PC-3 (cell line): ENCODE data around the gene GAB2. TPM values are rescaled to one million over a fixed set of nuclear protein-coding genes. Genes with fewer than 3 reads are reported as not detected.
A peak's percentile ranks its signal among the peaks of the same experiment; 100 is the strongest.

Experiments used
- ATAC-seq: fragments of 200-7000 bp; cut with Tn5 transposase; 2 replicates; pipeline ENCODE4 v1.9.1; 2020; ENCODE audit warnings: mild to moderate bottlenecking, moderate library complexity
- BruUV-seq: library from RNA; stranded (reverse); fragments of 400-500 nt; replicated peaks from 2 replicates; lab custom pipeline; 2021; lab: Mats Ljungman, UMichigan
- CTCF ChIA-PET: fragments of 300-600 bp; sonication (Branson Sonifier 250); formaldehyde crosslinking; loops from one replicate; lab custom pipeline; 2022; ENCODE audit warnings: antibody characterized with exemption; lab: Charles Lee
- POLR2A ChIA-PET: fragments of 300-600 bp; sonication (Branson Sonifier 250); formaldehyde crosslinking; loops from one replicate; lab custom pipeline; 2022; ENCODE audit warnings: antibody characterized with exemption; ENCODE audit not compliant: unreplicated experiment; lab: Charles Lee
- DNase-seq: peaks from one replicate; pipeline ENCODE4 v3.0.0-alpha.2; 2015
- H2AFZ ChIP-seq: fragments of 300-600 bp; sonication (generic); 2 replicates; pipeline ENCODE4 v1.6.0; 2016; ENCODE audit warnings: antibody characterized with exemption, low read length
- H3F3A ChIP-seq: fragments of 300-600 bp; sonication (generic); one replicate; pipeline ENCODE4 v1.6.0; 2017; ENCODE audit warnings: antibody characterized with exemption, low read length, control low read depth, mild to moderate bottlenecking; ENCODE audit not compliant: unreplicated experiment
- H3K27ac ChIP-seq: fragments of 300-600 bp; sonication (generic); 2 replicates; pipeline ENCODE4 v1.5.1; 2016; ENCODE audit warnings: mild to moderate bottlenecking, low read length
- H3K27me3 ChIP-seq: fragments of 300-600 bp; sonication (generic); 2 replicates; pipeline ENCODE4 v1.6.1; 2016; ENCODE audit warnings: low read length, mixed read lengths
- H3K36me3 ChIP-seq: fragments of 300-600 bp; sonication (generic); 2 replicates; pipeline ENCODE4 v1.6.1; 2016; ENCODE audit warnings: low read depth, mixed run types, low read length, mixed read lengths
- H3K4me1 ChIP-seq: fragments of 300-600 bp; sonication (generic); 2 replicates; pipeline ENCODE4 v1.5.1; 2016; ENCODE audit warnings: low read length; ENCODE audit not compliant: insufficient read depth
- H3K4me2 ChIP-seq: fragments of 300-600 bp; sonication (generic); 2 replicates; pipeline ENCODE4 v1.6.0; 2016; ENCODE audit warnings: low read length
- H3K4me3 ChIP-seq: fragments of 300-600 bp; sonication (generic); 2 replicates; pipeline ENCODE4 v1.5.1; 2016; ENCODE audit warnings: mild to moderate bottlenecking, low read length, mixed read lengths
- H3K79me2 ChIP-seq: fragments of 300-600 bp; sonication (generic); 2 replicates; pipeline ENCODE4 v1.6.1; 2017; ENCODE audit warnings: low read length, mixed read lengths
- H3K9ac ChIP-seq: fragments of 300-600 bp; sonication (generic); 2 replicates; pipeline ENCODE4 v1.6.0; 2016; ENCODE audit warnings: mild to moderate bottlenecking, low read length
- H3K9me2 ChIP-seq: fragments of 300-600 bp; sonication (generic); replicated peaks from 2 replicates; pipeline ENCODE4 v1.6.1; 2016; ENCODE audit warnings: mixed run types, low read length, mixed read lengths
- H3K9me3 ChIP-seq: fragments of 300-600 bp; sonication (generic); 2 replicates; pipeline ENCODE4 v1.6.1; 2016; ENCODE audit warnings: low read length, mixed read lengths
- H4K20me1 ChIP-seq: fragments of 300-600 bp; sonication (generic); 2 replicates; pipeline ENCODE4 v1.6.1; 2016; ENCODE audit warnings: low read length, mixed read lengths
- EZH2 ChIP-seq: fragments of 300-600 bp; sonication (generic); IDR thresholded peaks from one replicate; pipeline ENCODE4 v1.6.1; 2017; ENCODE audit warnings: antibody characterized with exemption, mild to moderate bottlenecking, low read length; ENCODE audit not compliant: unreplicated experiment
- EZH2phosphoT487 ChIP-seq: fragments of 300-600 bp; sonication (generic); IDR thresholded peaks from 2 replicates; pipeline ENCODE4 v1.6.1; 2018; ENCODE audit warnings: mild to moderate bottlenecking, antibody characterized with exemption, low read length, borderline replicate concordance
- intact Hi-C: fragments of 100-400 bp; cut with micrococcal nuclease; formaldehyde crosslinking; loops from 2 replicates; pipeline ENCODE4 v1.9.0; 2023
- total RNA-seq: library from RNA; depleted of rRNA; stranded (reverse); fragments of >200 nt; gene quantifications from 2 replicates; pipeline ENCODE4 v1.2.3, GENCODE V29; 2014
- TF ChIP-seq, protein P1 (sequence below): fragments of 300-600 bp; sonication (generic); conservative IDR thresholded peaks from 2 replicates; pipeline ENCODE4 v1.5.1; 2017; ENCODE audit warnings: antibody characterized with exemption, low read depth, mild to moderate bottlenecking, low read length

Gene GAB2
- total RNA-seq, 1 experiment from 2014 or later, result 7.1 TPM

DNA sequence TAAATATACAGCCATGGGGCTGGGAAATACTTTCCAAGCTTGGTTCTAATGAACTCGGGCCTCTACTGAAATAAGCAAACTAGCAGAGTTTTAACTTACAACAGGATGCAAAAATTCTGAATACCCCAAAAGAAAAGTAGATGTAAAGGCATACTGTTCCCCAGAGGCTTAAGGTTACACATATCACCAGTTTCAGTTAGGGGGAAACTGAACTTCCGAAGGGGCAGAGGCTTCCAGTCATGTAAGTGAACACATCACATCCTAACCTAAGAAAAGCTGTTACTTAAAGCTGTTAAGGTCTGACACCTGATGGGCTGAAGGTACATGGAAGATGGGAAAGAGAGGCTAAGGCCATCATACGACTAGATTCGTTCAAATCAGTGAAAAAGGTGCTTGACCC is 2.3 kb downstream of the GAB2 start:
- peaks cover 43% of the 10 kb centered on the region for H3K79me2 ChIP-seq
- peaks cover 33% of the 10 kb centered on the region for H3K4me1 ChIP-seq
- TF ChIP-seq EZH2 (no peak), EZH2phosphoT487 (no peak)
- TF ChIP-seq, protein P1, sequence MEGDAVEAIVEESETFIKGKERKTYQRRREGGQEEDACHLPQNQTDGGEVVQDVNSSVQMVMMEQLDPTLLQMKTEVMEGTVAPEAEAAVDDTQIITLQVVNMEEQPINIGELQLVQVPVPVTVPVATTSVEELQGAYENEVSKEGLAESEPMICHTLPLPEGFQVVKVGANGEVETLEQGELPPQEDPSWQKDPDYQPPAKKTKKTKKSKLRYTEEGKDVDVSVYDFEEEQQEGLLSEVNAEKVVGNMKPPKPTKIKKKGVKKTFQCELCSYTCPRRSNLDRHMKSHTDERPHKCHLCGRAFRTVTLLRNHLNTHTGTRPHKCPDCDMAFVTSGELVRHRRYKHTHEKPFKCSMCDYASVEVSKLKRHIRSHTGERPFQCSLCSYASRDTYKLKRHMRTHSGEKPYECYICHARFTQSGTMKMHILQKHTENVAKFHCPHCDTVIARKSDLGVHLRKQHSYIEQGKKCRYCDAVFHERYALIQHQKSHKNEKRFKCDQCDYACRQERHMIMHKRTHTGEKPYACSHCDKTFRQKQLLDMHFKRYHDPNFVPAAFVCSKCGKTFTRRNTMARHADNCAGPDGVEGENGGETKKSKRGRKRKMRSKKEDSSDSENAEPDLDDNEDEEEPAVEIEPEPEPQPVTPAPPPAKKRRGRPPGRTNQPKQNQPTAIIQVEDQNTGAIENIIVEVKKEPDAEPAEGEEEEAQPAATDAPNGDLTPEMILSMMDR, result no peak
- CTCF ChIA-PET, result interaction anchor here (1.0 to 2.5 kb wide), 2 partner anchors 149 to 187 kb away, joined by 7 to 11 read pairs; no protein-coding TSS in a partner anchor
- no peak overlapping the region for H3K4me3 ChIP-seq
- no peaks in the 10 kb centered on the region for H4K20me1 ChIP-seq
- DNase-seq (no peak), ATAC-seq (no peak)
- no peak overlapping the region for H3K27ac ChIP-seq
- intact Hi-C loops, result loop anchor here (2.0 kb wide), 1 partner anchor 267 kb away; no protein-coding TSS in a partner anchor
- no peak overlapping the region for H3K4me2 ChIP-seq
- no peaks in the 10 kb centered on the region for H3F3A ChIP-seq
- no peaks in the 10 kb centered on the region for H3K27me3 ChIP-seq
- no TSS peak for BruUV-seq
- POLR2A ChIA-PET, result no interaction called here
- no peaks in the 10 kb centered on the region for H3K9me3 ChIP-seq
- H2AFZ ChIP-seq, result no peak overlapping the region
- H3K9ac ChIP-seq, result no peak overlapping the region
- H3K36me3 ChIP-seq, result no peaks in the 10 kb centered on the region
- H3K9me2 ChIP-seq, result no peaks in the 10 kb centered on the region

DNA sequence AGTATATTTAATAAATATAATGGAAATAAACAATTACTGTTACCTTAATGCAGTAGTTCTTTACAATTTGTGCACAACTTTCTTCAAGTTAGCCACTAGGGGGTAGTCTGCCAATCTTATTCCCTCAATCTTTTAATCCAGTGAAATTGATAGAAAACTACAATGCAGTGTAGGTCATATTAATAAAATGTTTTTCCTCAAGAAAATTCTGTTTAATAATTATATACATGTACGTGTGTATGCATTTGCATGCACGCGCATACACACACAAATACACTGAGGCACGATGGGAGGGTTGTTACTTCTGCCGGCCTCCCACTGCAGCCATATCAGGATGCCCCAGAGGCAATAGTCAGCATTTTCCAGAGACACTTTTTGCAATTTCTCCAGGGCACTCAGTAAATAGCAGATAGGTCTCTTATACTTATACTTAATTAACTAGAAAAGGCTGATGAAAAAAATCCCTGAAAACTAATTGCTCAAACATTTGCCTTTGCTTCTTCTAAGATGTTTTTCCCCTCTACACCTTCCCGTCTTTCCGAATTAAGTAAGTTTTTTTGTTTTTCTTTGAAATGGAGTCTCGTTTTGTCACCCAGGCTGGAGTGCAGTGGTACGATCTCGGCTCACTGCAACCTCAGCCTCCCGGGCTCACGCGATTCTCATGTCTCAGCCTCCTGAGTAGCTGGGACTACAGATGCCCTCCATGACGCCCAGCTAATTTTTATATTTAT is 3.1 kb downstream of the GAB2 start:
- H3K27me3 ChIP-seq, result no peaks in the 10 kb centered on the region
- no TSS peak for BruUV-seq
- H3K36me3 ChIP-seq, result no peaks in the 10 kb centered on the region
- ChIA-PET CTCF (interaction anchor here (2.5 kb wide), 1 partner anchor 150 kb away, joined by 11 read pairs; no protein-coding TSS in a partner anchor), POLR2A (no interaction called here)
- H3K4me2 ChIP-seq, result no peak overlapping the region
- no peaks in the 10 kb centered on the region for H3K9me2 ChIP-seq
- intact Hi-C loops, result loop anchor here (2.0 kb wide), 1 partner anchor 266 kb away; no protein-coding TSS in a partner anchor
- no peak overlapping the region for H3K9ac ChIP-seq
- H3K9me3 ChIP-seq, result no peaks in the 10 kb centered on the region
- peaks cover 43% of the 10 kb centered on the region for H3K79me2 ChIP-seq
- H3F3A ChIP-seq, result no peaks in the 10 kb centered on the region
- H2AFZ ChIP-seq, result no peak overlapping the region
- H3K27ac ChIP-seq, result no peak overlapping the region
- peaks cover 25% of the 10 kb centered on the region for H3K4me1 ChIP-seq
- H3K4me3 ChIP-seq, result no peak overlapping the region
- DNase-seq (peak; percentile 64), ATAC-seq (no peak)
- H4K20me1 ChIP-seq, result no peaks in the 10 kb centered on the region
- TF ChIP-seq, protein P1, result peak; percentile 77
- TF ChIP-seq EZH2phosphoT487, result no peak

DNA sequence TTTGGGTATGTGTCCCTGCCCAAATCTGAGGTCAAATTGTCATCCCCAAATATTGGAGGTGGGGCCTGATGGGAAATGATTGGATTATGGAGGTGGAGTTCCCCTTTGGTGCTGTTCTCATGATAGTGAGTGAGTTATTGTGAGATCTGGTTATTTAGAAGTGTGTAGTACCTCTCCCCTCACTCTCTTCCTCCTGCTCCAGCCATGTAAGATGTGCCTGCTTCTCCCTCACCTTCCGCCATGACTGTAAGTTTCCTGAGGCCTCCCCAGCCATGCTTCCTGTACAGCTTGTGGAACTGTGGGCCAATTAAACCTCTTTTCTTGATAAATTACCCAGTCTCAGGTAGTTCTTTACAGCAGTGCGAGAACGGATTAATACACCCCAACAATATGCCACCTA is 9.0 kb downstream of the GAB2 start:
- TF ChIP-seq EZH2 (no peak), EZH2phosphoT487 (no peak)
- TF ChIP-seq, protein P1, result no peak
- Histone ChIP-seq H3K79me2 (peaks cover 33% of the 10 kb centered on the region), H3K36me3 (no peaks in the 10 kb centered on the region), H3K27me3 (no peaks in the 10 kb centered on the region), H3K4me3 (no peak overlapping the region), H3K4me1 (peaks cover 8% of the 10 kb centered on the region), H3K4me2 (no peak overlapping the region), H3K9me3 (no peaks in the 10 kb centered on the region), H3K9me2 (no peaks in the 10 kb centered on the region), H4K20me1 (no peaks in the 10 kb centered on the region), H2AFZ (no peak overlapping the region), H3K9ac (no peak overlapping the region), H3F3A (no peaks in the 10 kb centered on the region), H3K27ac (no peak overlapping the region)
- BruUV-seq, result no TSS peak
- POLR2A ChIA-PET, result no interaction called here
- intact Hi-C loops, result loop anchor here (5.0 kb wide), 1 partner anchor 36 kb away; no protein-coding TSS in a partner anchor
- no peak for ATAC-seq
- CTCF ChIA-PET, result no interaction called here
- no peak for DNase-seq
